ENCODE results near the gene ZMYND8.

ZMYND8 gene

DNA sequence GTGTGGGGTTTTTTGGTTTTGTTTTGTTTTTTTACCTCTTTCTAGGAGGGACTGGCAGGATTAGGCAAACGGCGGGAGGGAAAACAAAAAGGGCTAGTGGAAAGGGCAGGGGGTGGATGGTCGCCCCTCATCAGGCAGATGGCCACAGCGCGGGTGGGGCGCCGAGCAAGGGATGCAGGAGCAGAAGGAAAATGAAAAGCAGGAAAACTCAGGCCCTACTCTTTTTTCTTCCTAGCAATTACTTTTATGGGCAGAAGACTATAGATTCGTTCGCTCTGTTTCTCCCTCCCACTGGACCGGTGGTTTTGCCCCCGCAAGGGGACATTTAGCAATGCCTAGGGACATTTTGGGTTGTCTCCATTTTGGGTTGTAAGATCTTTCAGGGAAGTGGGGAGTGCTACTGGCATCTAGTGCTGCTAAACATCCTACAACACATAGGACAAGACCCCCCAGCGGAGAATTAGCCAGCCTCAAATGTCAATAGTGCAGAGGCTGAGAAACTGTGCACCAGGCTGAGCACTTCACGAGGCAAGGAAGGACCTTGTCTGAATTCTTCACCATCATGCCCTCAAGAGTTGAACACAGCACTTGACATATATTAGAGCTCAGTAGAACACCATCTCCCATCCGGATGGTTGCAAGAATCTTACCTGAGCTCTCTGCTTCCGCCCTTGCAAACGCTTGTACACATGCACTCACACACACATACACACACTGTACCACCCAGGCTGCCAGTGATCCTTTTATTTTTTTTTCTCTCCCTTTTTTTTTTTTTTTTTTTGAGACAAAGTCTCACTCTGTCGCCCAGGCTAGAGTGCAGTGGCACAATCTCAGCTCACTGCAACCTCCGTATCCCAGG is 4.8 kb upstream of the ZMYND8 start:
- no peak for TF ChIP-seq ZNF274 (IDR thresholded peaks at IDR 0.05; ENCODE audit: low read depth, low read length)
- H3K4me3 ChIP-seq (ENCODE audit: low read length) = no peak overlapping the region; the same call in 1 of the 2 replicates

- no peak for TF ChIP-seq ZNF274 (IDR thresholded peaks at IDR 0.05; ENCODE audit: low read depth, low read length)
- H3K4me3 ChIP-seq (ENCODE audit: low read length) = peak overlapping the region; percentile 8; the same call in 1 of the 2 replicates
Observed at GRCh38 chr20:47360297-47361056, 4.0 kb upstream of the ZMYND8 start.

GRCh38 chr20:47359530-47360296 is 3.2 kb upstream of the ZMYND8 start:
- no peak for TF ChIP-seq ZNF274 (IDR thresholded peaks at IDR 0.05; ENCODE audit: low read depth, low read length)
- H3K4me3 ChIP-seq (ENCODE audit: low read length) = peak overlapping the region; percentile 8; the same call in 1 of the 2 replicates

- H3K4me3 ChIP-seq (ENCODE audit: low read length) = no peak overlapping the region
- TF ChIP-seq ZNF274 (IDR thresholded peaks at IDR 0.05; ENCODE audit: low read depth, low read length) = no peak
Observed at GRCh38 chr20:47358672-47359529, 2.4 kb upstream of the ZMYND8 start.

DNA sequence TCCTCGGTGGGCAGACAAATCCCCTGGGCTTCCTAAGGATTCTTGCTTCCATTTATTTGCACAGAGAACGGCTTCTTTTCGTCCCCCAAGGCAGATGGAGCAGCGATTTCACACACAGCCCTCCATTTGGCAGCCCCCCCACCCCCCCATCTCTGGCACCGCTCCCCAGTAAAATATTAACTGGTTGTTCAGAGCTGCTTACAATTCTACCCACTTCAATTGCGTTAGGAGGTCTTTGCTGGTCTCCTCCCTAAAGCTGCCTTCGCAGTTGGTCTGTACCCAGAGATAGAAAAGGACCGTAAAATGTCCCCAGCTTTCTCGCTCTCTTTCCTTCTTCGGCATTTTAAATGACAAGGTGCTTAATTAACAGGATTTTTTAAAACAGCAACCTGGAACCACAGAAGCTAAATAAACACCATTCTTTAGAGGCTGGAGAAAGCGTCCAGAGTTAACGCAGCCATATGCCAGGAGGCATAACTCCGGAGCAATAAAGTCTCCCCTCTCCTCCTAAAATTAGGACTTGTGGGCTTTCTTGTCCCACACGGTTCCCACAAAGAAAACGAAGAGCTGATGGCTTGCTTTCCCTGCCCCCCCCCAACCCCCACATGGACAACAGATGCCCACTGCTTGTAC is 1.7 kb upstream of the ZMYND8 start:
- no peak for TF ChIP-seq ZNF274 (IDR thresholded peaks at IDR 0.05; ENCODE audit: low read depth, low read length)
- H3K4me3 ChIP-seq (ENCODE audit: low read length) = peak overlapping the region; percentile 7; the same call in 1 of the 2 replicates

DNA sequence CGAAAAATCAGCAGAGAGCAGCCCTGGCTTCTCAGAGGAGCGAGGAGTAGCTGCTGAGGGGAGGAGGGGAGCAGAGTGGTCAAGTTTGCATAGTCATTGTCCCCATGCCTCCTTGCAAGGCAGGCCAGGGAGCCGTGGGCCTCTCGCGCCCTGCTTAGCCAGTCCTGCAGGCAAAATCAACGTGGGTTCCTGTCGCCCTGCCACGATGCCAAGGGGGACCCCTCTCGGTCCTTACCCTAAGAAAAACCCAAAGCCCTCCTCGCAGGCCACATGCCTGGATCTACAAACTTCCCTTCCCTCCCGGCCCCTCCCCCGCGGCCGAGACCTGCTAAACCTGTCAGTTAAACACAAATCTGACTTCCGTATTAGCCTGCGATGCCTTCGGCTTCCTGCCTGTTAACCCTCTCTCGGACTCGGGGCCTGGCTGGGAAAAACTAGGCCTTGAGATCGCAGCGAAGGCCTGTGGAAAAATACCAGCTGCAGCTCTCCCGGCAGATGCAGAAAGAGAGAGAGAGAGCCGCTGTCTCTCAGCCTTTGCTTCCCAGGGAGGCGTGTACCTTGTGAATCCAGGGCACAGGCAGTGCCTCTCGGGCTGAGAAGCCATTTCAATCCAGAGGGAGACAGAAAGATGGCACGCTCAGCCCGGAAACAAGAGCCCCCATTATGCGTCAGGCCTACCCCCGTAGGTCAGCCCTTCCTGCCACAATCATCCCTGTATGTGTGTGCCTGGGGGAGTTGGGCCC is 968 bp upstream of the ZMYND8 start:
- no peak for TF ChIP-seq ZNF274 (IDR thresholded peaks at IDR 0.05; ENCODE audit: low read depth, low read length)
- H3K4me3 ChIP-seq (ENCODE audit: low read length) = peak overlapping the region; percentile 36; the same call in 1 of the 2 replicates

DNA sequence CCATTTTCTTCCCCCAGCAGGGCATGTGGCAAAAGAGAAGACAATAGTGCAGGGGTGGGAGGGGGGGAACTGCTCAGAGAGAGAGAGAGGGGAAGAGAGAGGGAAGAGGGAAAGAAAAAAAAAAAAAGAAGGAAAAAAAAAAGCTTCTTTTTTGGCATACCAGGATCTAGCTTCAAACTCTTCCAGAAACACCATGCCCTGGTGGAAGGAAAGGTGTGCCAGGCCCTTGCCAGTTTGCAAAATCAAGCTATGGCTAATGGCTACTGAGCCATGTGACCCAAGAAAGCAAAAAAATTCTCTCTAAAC is 326 bp downstream of the ZMYND8 start:
- H3K4me3 ChIP-seq (ENCODE audit: low read length) = peak overlapping the region; percentile 92
- no peak for TF ChIP-seq ZNF274 (IDR thresholded peaks at IDR 0.05; ENCODE audit: low read depth, low read length)

- peak overlapping the region; percentile 92 for H3K4me3 ChIP-seq (ENCODE audit: low read length)
- no peak for TF ChIP-seq ZNF274 (IDR thresholded peaks at IDR 0.05; ENCODE audit: low read depth, low read length)
Observed at GRCh38 chr20:47355489-47356219, 845 bp downstream of the ZMYND8 start.

DNA sequence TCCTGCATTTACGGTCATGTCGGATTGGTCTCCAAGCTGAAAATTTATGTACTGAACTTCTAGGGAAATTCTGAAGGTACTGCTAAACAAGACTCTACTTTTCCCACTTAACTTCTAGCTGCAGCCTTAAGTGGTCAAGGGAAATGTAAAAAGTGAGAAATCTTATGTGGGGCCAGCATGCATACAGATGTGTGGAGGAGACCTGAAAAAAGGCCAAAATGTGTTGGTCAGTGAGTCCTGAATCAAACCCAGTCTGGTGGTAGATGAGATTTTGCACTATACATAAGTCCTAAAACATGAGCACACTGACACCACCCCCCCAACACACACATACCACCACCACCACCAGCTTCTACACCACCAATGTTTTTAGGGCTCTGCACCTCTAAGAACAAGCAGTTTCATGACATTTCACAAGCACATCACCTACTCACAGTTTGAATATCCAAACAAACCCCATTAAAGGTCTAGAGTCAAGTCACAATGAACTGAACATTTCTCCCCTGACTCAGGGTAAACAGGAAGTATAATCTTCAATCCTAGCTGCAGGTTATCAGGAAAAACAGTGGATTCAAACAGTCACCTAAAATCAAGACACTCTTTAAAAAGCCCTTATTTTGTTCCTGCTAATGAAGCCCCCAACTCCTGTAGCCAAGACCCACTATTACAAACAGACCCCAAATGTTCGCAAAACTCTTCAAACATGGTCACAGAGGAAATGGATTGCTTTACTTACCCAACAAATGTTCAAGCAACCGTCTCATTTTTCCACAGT is 1.6 kb downstream of the ZMYND8 start:
- TF ChIP-seq ZNF274 (IDR thresholded peaks at IDR 0.05; ENCODE audit: low read depth, low read length) = no peak
- peak overlapping the region; percentile 92 for H3K4me3 ChIP-seq (ENCODE audit: low read length)

GRCh38 chr20:47354464-47354713 is 2.1 kb downstream of the ZMYND8 start:
- peak overlapping the region; percentile 92 for H3K4me3 ChIP-seq (ENCODE audit: low read length)
- TF ChIP-seq ZNF274 (IDR thresholded peaks at IDR 0.05; ENCODE audit: low read depth, low read length) = no peak

- H3K4me3 ChIP-seq (ENCODE audit: low read length) = peak overlapping the region; percentile 92
- TF ChIP-seq ZNF274 (IDR thresholded peaks at IDR 0.05; ENCODE audit: low read depth, low read length) = no peak
Observed at GRCh38 chr20:47353692-47354463, 2.6 kb downstream of the ZMYND8 start.

Measured in GM08714 (cell line).